ENCODE data around the gene CDK14.

DNA sequence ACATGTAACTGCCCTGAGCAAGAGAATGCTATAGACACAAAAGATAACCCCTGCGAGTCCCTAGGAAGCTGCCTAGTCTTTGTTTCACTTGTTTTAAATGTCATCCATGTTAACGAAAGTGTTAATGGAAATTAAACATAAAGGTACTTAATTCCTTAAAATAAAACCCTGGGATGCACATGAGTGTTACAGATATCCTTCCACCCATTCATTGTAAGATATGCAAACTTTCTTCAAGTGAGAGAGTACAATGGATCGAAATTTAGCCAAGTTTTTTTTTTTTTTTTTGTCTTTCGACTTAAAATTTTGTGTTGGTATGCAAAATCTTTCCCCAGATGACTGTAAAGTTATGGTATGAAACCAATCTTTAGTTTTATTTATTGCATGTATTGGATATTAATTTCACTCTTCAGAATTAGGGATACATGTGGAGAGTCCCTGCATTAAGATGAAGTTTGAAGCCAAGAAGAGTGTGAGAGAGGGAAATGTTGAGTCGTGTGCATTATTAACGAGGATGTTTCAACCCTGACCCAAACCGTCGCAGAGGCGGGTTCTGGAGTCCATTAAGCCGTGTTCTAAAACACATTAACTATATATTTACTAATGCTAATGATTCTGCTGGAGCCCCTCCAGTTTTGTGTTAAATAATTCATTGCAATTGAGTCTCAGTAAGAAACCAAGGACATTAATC, 1.6 kb downstream of the CDK14 start:
- TF ChIP-seq, protein P1, sequence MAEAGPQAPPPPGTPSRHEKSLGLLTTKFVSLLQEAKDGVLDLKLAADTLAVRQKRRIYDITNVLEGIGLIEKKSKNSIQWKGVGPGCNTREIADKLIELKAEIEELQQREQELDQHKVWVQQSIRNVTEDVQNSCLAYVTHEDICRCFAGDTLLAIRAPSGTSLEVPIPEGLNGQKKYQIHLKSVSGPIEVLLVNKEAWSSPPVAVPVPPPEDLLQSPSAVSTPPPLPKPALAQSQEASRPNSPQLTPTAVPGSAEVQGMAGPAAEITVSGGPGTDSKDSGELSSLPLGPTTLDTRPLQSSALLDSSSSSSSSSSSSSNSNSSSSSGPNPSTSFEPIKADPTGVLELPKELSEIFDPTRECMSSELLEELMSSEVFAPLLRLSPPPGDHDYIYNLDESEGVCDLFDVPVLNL (CRISPR knock-in tag; IDR thresholded peaks at IDR 0.05; ENCODE audit: borderline replicate concordance, low read depth), result no peak
- TF ChIP-seq CREB1 (CRISPR knock-in tag; IDR thresholded peaks at IDR 0.05) (no peak), TCF7 (CRISPR knock-in tag; IDR thresholded peaks at IDR 0.05; ENCODE audit: low read depth) (no peak), ETV6 (CRISPR knock-in tag; IDR thresholded peaks at IDR 0.05) (no peak), ZNF232 (CRISPR knock-in tag; IDR thresholded peaks at IDR 0.05) (no peak), JUN (CRISPR knock-in tag; IDR thresholded peaks at IDR 0.05) (no peak), EMX1 (CRISPR knock-in tag; IDR thresholded peaks at IDR 0.05) (no peak), MAX (CRISPR knock-in tag; IDR thresholded peaks at IDR 0.05) (no peak), FOXJ3 (CRISPR knock-in tag; IDR thresholded peaks at IDR 0.05; ENCODE audit: borderline replicate concordance) (no peak), NR3C1 (CRISPR knock-in tag; conservative IDR thresholded peaks at IDR 0.05; ENCODE audit: low read depth) (no peak), CBFB (CRISPR knock-in tag; IDR thresholded peaks at IDR 0.05; ENCODE audit: low read depth) (no peak)
- TF ChIP-seq, protein P2, sequence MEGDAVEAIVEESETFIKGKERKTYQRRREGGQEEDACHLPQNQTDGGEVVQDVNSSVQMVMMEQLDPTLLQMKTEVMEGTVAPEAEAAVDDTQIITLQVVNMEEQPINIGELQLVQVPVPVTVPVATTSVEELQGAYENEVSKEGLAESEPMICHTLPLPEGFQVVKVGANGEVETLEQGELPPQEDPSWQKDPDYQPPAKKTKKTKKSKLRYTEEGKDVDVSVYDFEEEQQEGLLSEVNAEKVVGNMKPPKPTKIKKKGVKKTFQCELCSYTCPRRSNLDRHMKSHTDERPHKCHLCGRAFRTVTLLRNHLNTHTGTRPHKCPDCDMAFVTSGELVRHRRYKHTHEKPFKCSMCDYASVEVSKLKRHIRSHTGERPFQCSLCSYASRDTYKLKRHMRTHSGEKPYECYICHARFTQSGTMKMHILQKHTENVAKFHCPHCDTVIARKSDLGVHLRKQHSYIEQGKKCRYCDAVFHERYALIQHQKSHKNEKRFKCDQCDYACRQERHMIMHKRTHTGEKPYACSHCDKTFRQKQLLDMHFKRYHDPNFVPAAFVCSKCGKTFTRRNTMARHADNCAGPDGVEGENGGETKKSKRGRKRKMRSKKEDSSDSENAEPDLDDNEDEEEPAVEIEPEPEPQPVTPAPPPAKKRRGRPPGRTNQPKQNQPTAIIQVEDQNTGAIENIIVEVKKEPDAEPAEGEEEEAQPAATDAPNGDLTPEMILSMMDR (IDR thresholded peaks at IDR 0.05), result no peak
- TF ChIP-seq, protein P3, sequence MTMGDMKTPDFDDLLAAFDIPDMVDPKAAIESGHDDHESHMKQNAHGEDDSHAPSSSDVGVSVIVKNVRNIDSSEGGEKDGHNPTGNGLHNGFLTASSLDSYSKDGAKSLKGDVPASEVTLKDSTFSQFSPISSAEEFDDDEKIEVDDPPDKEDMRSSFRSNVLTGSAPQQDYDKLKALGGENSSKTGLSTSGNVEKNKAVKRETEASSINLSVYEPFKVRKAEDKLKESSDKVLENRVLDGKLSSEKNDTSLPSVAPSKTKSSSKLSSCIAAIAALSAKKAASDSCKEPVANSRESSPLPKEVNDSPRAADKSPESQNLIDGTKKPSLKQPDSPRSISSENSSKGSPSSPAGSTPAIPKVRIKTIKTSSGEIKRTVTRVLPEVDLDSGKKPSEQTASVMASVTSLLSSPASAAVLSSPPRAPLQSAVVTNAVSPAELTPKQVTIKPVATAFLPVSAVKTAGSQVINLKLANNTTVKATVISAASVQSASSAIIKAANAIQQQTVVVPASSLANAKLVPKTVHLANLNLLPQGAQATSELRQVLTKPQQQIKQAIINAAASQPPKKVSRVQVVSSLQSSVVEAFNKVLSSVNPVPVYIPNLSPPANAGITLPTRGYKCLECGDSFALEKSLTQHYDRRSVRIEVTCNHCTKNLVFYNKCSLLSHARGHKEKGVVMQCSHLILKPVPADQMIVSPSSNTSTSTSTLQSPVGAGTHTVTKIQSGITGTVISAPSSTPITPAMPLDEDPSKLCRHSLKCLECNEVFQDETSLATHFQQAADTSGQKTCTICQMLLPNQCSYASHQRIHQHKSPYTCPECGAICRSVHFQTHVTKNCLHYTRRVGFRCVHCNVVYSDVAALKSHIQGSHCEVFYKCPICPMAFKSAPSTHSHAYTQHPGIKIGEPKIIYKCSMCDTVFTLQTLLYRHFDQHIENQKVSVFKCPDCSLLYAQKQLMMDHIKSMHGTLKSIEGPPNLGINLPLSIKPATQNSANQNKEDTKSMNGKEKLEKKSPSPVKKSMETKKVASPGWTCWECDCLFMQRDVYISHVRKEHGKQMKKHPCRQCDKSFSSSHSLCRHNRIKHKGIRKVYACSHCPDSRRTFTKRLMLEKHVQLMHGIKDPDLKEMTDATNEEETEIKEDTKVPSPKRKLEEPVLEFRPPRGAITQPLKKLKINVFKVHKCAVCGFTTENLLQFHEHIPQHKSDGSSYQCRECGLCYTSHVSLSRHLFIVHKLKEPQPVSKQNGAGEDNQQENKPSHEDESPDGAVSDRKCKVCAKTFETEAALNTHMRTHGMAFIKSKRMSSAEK (CRISPR knock-in tag; IDR thresholded peaks at IDR 0.05; ENCODE audit: borderline replicate concordance), result no peak
